GM12878 (cell line): ENCODE results near the gene NMUR1. TPM values are rescaled to one million over a fixed set of nuclear protein-coding genes. Genes with fewer than 3 reads are reported as not detected.

Experiments
- ATAC-seq: fragments of 200-7000 bp; cut with Tn5 transposase; 3 replicates; pipeline ENCODE4 v1.9.1; 2020; ENCODE audit warnings: mild to moderate bottlenecking, moderate library complexity
- BruUV-seq: library from RNA; stranded (reverse); fragments of 400-500 nt; replicated peaks from 2 replicates; lab custom pipeline; 2021; lab: Mats Ljungman, UMichigan
- CTCF ChIA-PET: fragments of 300-600 bp; sonication (Branson Sonifier 250); formaldehyde crosslinking; extraction: SDS; loops from one replicate; lab custom pipeline; 2021; ENCODE audit warnings: inconsistent platforms; lab: Yijun Ruan, JAX
- POLR2A ChIA-PET: fragments of 350-600 bp; formaldehyde crosslinking; extraction: SDS; loops from one replicate; lab custom pipeline; 2021; ENCODE audit warnings: inconsistent platforms; lab: Charles Lee
- RAD21 ChIA-PET: fragments of 300-600 bp; sonication (Branson Sonifier 250); formaldehyde crosslinking; loops from one replicate; lab custom pipeline; 2023; ENCODE audit warnings: antibody characterized with exemption; ENCODE audit not compliant: unreplicated experiment; lab: Charles Lee
- SMC1A ChIA-PET: fragments of 300-600 bp; sonication (Branson Sonifier 250); formaldehyde crosslinking; loops from one replicate; lab custom pipeline; 2023; ENCODE audit not compliant: unreplicated experiment, uncharacterized antibody; lab: Charles Lee
- DNase-seq: peaks from one replicate; pipeline ENCODE4 v3.0.0-alpha.2; 2011; ENCODE audit warnings: low read depth, low spot score
- FAIRE-seq: peaks from 3 replicates; lab custom pipeline; 2011; peaks lifted over from hg19 to GRCh38; lab: Jason Lieb, UNC
- H2AFZ ChIP-seq: 2 replicates; pipeline ENCODE4 v1.6.0; 2011; ENCODE audit warnings: low read depth, low read length, control low read depth; ENCODE audit not compliant: control insufficient read depth
- H3K27ac ChIP-seq: 2 replicates; pipeline ENCODE4 v1.5.1; 2011; ENCODE audit warnings: control low read depth; ENCODE audit not compliant: control insufficient read depth, insufficient read depth
- H3K27me3 ChIP-seq, 2 experiments: replicated peaks in 1 of 2; 2 replicates each; pipeline versions ENCODE4 v1.6.0 to v1.6.1; 2011; ENCODE audit warnings: low read length in 1 of 2; ENCODE audit not compliant: control insufficient read depth in 2 of 2, insufficient read depth in 2 of 2
- H3K36me3 ChIP-seq, 2 experiments: 2 replicates each; pipeline ENCODE4 v1.5.1; 2011; ENCODE audit warnings: low read length in 1 of 2; ENCODE audit not compliant: control insufficient read depth in 2 of 2, insufficient read depth in 2 of 2
- H3K4me1 ChIP-seq: 2 replicates; pipeline ENCODE4 v1.6.1; 2011; ENCODE audit warnings: mild to moderate bottlenecking, low read length, moderate library complexity, mixed read lengths; ENCODE audit not compliant: control insufficient read depth, insufficient read depth
- H3K4me2 ChIP-seq: 2 replicates; pipeline ENCODE4 v1.6.0; 2011; ENCODE audit warnings: control low read depth; ENCODE audit not compliant: control insufficient read depth, insufficient read depth
- H3K4me3 ChIP-seq: fragments of 200-600 bp; sonication (generic); 2 replicates; pipeline ENCODE4 v1.5.1; 2016
- H3K79me2 ChIP-seq: 2 replicates; pipeline ENCODE4 v1.6.0; 2011; ENCODE audit warnings: low read length; ENCODE audit not compliant: control insufficient read depth, insufficient read depth
- H3K9ac ChIP-seq: 2 replicates; pipeline ENCODE4 v1.8.0; 2011; ENCODE audit warnings: low read length, control low read depth, mixed read lengths; ENCODE audit not compliant: control insufficient read depth, insufficient read depth
- H3K9me3 ChIP-seq: replicated peaks from 3 replicates; pipeline ENCODE4 v1.5.1; 2011; ENCODE audit warnings: mild to moderate bottlenecking, low read length; ENCODE audit not compliant: control insufficient read depth, insufficient read depth
- H4K20me1 ChIP-seq: 2 replicates; pipeline ENCODE4 v1.6.0; 2011; ENCODE audit not compliant: control insufficient read depth, insufficient read depth
- CHD1 ChIP-seq: IDR thresholded peaks from 2 replicates; pipeline ENCODE4 v1.6.1; 2012; ENCODE audit warnings: low read depth, low read length, improper control_type of control experiment
- E2F4 ChIP-seq: IDR thresholded peaks from 2 replicates; pipeline ENCODE4 v1.6.1; 2012; ENCODE audit warnings: low read depth, low read length, improper control_type of control experiment
- LARP7 ChIP-seq: fragments of 450-650 bp; IDR thresholded peaks from 2 replicates; pipeline ENCODE4 v1.6.1; 2017; ENCODE audit warnings: mild to moderate bottlenecking
- NR2C1 ChIP-seq: fragments of 450-650 bp; IDR thresholded peaks from 2 replicates; pipeline ENCODE4 v1.6.1; 2017; ENCODE audit warnings: antibody characterized with exemption, mild to moderate bottlenecking, moderate library complexity
- NR2F1 ChIP-seq: fragments of 450-650 bp; conservative IDR thresholded peaks from 2 replicates; pipeline ENCODE4 v1.6.1; 2017; ENCODE audit warnings: mild to moderate bottlenecking
- POLR2AphosphoS2 ChIP-seq: IDR thresholded peaks from 2 replicates; pipeline ENCODE4 v1.6.1; 2011; ENCODE audit warnings: low read depth, mild to moderate bottlenecking, low read length, improper control_type of control experiment, moderate library complexity
- REST ChIP-seq: IDR thresholded peaks from 2 replicates; pipeline ENCODE4 v1.6.1; 2012; ENCODE audit warnings: mild to moderate bottlenecking, low read depth, low read length
- TCF7 ChIP-seq: IDR thresholded peaks from 2 replicates; pipeline ENCODE4 v1.6.1; 2014; ENCODE audit warnings: antibody characterized with exemption, borderline replicate concordance
- USF1 ChIP-seq: IDR thresholded peaks from 2 replicates; pipeline ENCODE4 v1.6.1; 2011; ENCODE audit warnings: borderline replicate concordance, low read depth, mild to moderate bottlenecking, moderate library complexity, mixed read lengths, low read length; ENCODE audit not compliant: insufficient read depth; ENCODE audit errors: extremely low read length
- ZBED1 ChIP-seq: IDR thresholded peaks from 2 replicates; pipeline ENCODE4 v1.6.1; 2016; ENCODE audit warnings: borderline replicate concordance
- WGBS: methylation state at CpG from one replicate; pipeline ENCODE4 v1.1.6; 2016; ENCODE audit warnings: low lambda C conversion rate; ENCODE audit not compliant: insufficient replicate concordance, insufficient coverage; ENCODE audit errors: missing lambda C conversion rate; 5-methylcytosine and 5-hydroxymethylcytosine counted together
- in situ Hi-C: fragments of 300-500 bp; cut with MboI; formaldehyde crosslinking; loops from 9 replicates; pipeline ENCODE4 v1.14.3; 2018; ENCODE audit warnings: mixed read lengths
- intact Hi-C: fragments of 100-400 bp; cut with micrococcal nuclease; formaldehyde crosslinking; loops from one replicate; pipeline ENCODE4 v1.14.2; 2022; ENCODE audit not compliant: unreplicated experiment
- polyA plus RNA-seq, 11 experiments: library from polyadenylated mRNA; depleted of rRNA in 4 of 11; unstranded in 6 of 11; stranded (reverse) in 5 of 11; fragments of >200 nt; fragmentation: Nextera tagmentation in 4 of 11; fragmentation: Illumina TruSeq in 1 of 11; extraction: Ambion mirVana in 4 of 11; extraction: Trizol in 1 of 11; gene quantifications; 1 replicate in 1 of 11; 2 replicates in 10 of 11; pipeline versions ENCODE4 v1.2.1 to v1.2.3, GENCODE V29; 2011 to 2016; ENCODE audit warnings: inconsistent platforms in 2 of 11, missing spikeins in 2 of 11, low read depth in 1 of 11
- total RNA-seq, 4 experiments: library from RNA; depleted of rRNA in 3 of 4; stranded (reverse); fragments of >200 nt in 3 of 4; fragmentation: Illumina TruSeq in 1 of 4; extraction: Trizol in 1 of 4; gene quantifications; 2 replicates each; pipeline versions ENCODE4 v1.2.1 to v1.2.3, GENCODE V29; 2013 to 2021
- TF ChIP-seq, protein P1 (sequence below): fragments of 450-650 bp; IDR thresholded peaks from 2 replicates; pipeline ENCODE4 v1.6.1; 2016; ENCODE audit warnings: mild to moderate bottlenecking

NMUR1 gene
- total and polyA plus RNA-seq, 10 of the 15 experiments (the other 5 are each of a cell fraction or from before 2014, with no cell fraction given), result under 0.01 to 0.08 (median 0.02) TPM; not detected in 5

DNA sequence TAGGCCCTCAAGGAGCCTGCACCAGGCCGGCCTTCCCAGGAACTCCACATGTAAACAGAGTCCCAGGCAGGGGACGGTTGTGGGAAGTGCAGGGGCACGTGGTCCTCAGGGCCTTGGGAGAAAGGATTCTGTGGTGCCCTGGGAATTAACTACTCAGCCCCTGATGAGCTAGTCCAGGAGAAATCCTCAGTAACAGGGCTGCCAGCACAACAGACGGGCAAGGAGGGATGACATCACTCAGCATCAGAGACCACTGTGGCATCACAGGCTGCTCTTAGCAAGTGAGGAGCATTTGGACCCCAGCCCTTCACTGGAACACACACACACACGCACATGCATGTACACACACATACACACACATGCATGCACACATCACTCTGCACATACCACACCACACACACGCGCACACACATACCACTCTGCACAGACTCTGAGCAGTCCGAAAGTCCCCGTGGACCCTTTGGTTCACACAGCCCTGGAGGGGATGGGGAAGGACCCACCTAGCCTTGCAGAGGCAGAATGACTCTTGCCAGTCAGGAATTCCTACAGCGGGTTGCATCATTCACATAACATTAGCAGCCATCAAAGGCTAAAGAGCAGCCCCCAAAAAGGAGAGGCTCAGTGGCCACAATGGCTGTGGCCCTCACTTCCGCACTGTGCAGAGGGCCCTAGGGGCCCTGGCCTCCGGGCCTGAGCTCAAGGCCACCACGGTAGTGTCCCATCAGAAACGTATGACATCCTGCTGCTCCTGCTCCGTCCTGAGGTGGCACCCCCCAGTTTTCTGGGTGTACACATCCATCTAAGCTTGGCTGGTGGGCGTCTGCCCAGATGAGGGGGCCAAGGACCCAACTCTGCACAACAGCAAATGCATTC lies 1.9 kb upstream of the NMUR1 start (continued):
- TF ChIP-seq REST (no peak), NR2C1 (no peak)
- TF ChIP-seq, all 136 proteins: peak for 0

DNA sequence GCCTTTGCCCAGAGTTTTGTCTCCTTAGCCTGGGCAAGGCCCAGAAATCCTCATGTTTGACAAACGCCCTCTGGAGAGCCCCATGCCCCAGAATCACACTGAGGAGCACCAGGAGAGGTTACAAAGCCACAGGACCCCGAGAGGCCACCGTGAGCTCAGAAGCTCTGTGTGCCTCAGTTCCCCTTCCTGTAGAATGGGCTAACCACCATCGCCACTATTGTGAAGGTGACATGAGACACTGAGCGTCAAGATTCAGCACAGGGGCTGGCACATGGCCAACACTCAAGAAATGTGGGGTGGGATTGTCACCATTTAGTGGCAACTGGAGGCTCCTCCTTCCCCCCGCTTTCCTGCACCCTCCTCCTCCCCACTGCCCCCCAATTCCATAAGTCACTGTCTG lies 1.2 kb upstream of the NMUR1 start:
- RAD21 ChIA-PET, result interaction anchor here (1.0 to 6.3 kb wide), 4 partner anchors 14 to 32 kb away, joined by 3 to 59 read pairs (median 4); no protein-coding TSS in a partner anchor
- 78% methylated on average over 6 of the region's 6 CpGs for WGBS
- Histone ChIP-seq H3K36me3 (no peaks in the 10 kb centered on the region), H3K4me3 (no peak overlapping the region), H3K4me2 (no peak overlapping the region), H3K9ac (no peak overlapping the region), H4K20me1 (no peaks in the 10 kb centered on the region), H3K27me3 (no peaks in the 10 kb centered on the region), H3K9me3 (no peaks in the 10 kb centered on the region), H3K79me2 (no peaks in the 10 kb centered on the region), H3K4me1 (peaks cover 5% of the 10 kb centered on the region), H2AFZ (no peak overlapping the region), H3K27ac (no peak overlapping the region)
- CTCF ChIA-PET, result interaction anchor here (0.6 to 6.7 kb wide), 8 partner anchors 9 to 71 kb away, joined by 3 to 132 read pairs (median 11); no protein-coding TSS in a partner anchor
- BruUV-seq, result no TSS peak
- ATAC-seq (no peak), FAIRE-seq (no peak), DNase-seq (no peak)
- in situ Hi-C loops (no loop called here), intact Hi-C loops (no loop called here)
- POLR2A ChIA-PET, result interaction anchor here (1.0 to 2.0 kb wide), 2 partner anchors 14 to 25 kb away, joined by 4 to 7 read pairs; no protein-coding TSS in a partner anchor
- SMC1A ChIA-PET, result interaction anchor here (0.5 to 4.8 kb wide), 6 partner anchors 13 to 73 kb away, joined by 3 to 50 read pairs (median 4); no protein-coding TSS in a partner anchor
- TF ChIP-seq USF1 (no peak), CHD1 (no peak), E2F4 (no peak), LARP7 (no peak), NR2F1 (no peak), ZBED1 (no peak), POLR2AphosphoS2 (no peak), TCF7 (no peak)
- TF ChIP-seq, protein P1, sequence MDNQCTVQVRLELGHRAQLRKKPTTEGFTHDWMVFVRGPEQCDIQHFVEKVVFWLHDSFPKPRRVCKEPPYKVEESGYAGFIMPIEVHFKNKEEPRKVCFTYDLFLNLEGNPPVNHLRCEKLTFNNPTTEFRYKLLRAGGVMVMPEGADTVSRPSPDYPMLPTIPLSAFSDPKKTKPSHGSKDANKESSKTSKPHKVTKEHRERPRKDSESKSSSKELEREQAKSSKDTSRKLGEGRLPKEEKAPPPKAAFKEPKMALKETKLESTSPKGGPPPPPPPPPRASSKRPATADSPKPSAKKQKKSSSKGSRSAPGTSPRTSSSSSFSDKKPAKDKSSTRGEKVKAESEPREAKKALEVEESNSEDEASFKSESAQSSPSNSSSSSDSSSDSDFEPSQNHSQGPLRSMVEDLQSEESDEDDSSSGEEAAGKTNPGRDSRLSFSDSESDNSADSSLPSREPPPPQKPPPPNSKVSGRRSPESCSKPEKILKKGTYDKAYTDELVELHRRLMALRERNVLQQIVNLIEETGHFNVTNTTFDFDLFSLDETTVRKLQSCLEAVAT, result no peak
